Inflammatory macrophage (primary cell): ENCODE measurements around the gene RFC3.

Source experiments
- DNase-seq, 2 donors: peaks; one replicate each; pipeline ENCODE4 v3.0.0-alpha.2; 2020 to 2022

Gene RFC3

GRCh38 chr13:33815011-33815550, 2.9 kb upstream of the RFC3 start:
- DNase-seq = no peak

- no peak for DNase-seq
Measured at GRCh38 chr13:33816912-33817311, 1.0 kb upstream of the RFC3 start.

GRCh38 chr13:33817513-33817900, 442 bp upstream of the RFC3 start:
- peak in 1 of 2 donors; percentile 8 for DNase-seq

GRCh38 chr13:33825083-33825482, 7.1 kb downstream of the RFC3 start:
- DNase-seq = no peak

- DNase-seq = no peak
Measured at GRCh38 chr13:33827139-33827538, 9.2 kb downstream of the RFC3 start.

- DNase-seq = peak in 1 of 2 donors; percentile 30
Measured at GRCh38 chr13:33828431-33829129, 10.6 kb downstream of the RFC3 start.

GRCh38 chr13:33832872-33833271, 14.9 kb downstream of the RFC3 start:
- no peak for DNase-seq

- DNase-seq = no peak
Measured at GRCh38 chr13:33838647-33839046, 20.7 kb downstream of the RFC3 start.

GRCh38 chr13:33840402-33840801, 22.5 kb downstream of the RFC3 start:
- DNase-seq = no peak

GRCh38 chr13:33842207-33842606, 24.3 kb downstream of the RFC3 start:
- no peak for DNase-seq

- DNase-seq = no peak
Measured at GRCh38 chr13:33842986-33843385, 25.0 kb downstream of the RFC3 start.

- no peak for DNase-seq
Measured at GRCh38 chr13:33845572-33846302, 27.8 kb downstream of the RFC3 start.

GRCh38 chr13:33846303-33847062, 28.5 kb downstream of the RFC3 start:
- DNase-seq = no peak

- no peak for DNase-seq
Measured at GRCh38 chr13:33849211-33849610, 31.3 kb downstream of the RFC3 start.

- DNase-seq = no peak
Measured at GRCh38 chr13:33855371-33855895, 37.5 kb downstream of the RFC3 start.

GRCh38 chr13:33859691-33860303, 41.8 kb downstream of the RFC3 start:
- no peak for DNase-seq

GRCh38 chr13:33860526-33860925, 42.6 kb downstream of the RFC3 start:
- no peak for DNase-seq

GRCh38 chr13:33862016-33862415, 44.1 kb downstream of the RFC3 start:
- no peak for DNase-seq

- no peak for DNase-seq
Measured at GRCh38 chr13:33863188-33863789, 45.3 kb downstream of the RFC3 start.

- DNase-seq = no peak
Measured at GRCh38 chr13:33865945-33866344, 48.0 kb downstream of the RFC3 start.

- DNase-seq = no peak
Measured at GRCh38 chr13:33867472-33867871, 49.5 kb downstream of the RFC3 start.

GRCh38 chr13:33868343-33868994, 50.5 kb downstream of the RFC3 start:
- DNase-seq = no peak
